Hepatocyte (in vitro differentiated cells): ENCODE data around the gene TBC1D8. TPM values are rescaled to one million over a fixed set of nuclear protein-coding genes. Genes with fewer than 3 reads are reported as not detected.
A peak's percentile ranks its signal among the peaks of the same experiment; 100 is the strongest.

ENCODE experiments used
- DNase-seq: peaks from one replicate; pipeline ENCODE4 v3.0.0-alpha.2; 2016; ENCODE audit warnings: low spot score
- H2AFZ ChIP-seq: fragments of 200-600 bp; sonication (generic); 2 replicates; pipeline ENCODE4 v1.6.0; 2016; ENCODE audit warnings: antibody characterized with exemption, mild to moderate bottlenecking
- H3K27ac ChIP-seq: fragments of 200-600 bp; sonication (generic); 2 replicates; pipeline ENCODE4 v1.5.1; 2016; ENCODE audit warnings: mild to moderate bottlenecking
- H3K27me3 ChIP-seq: fragments of 200-600 bp; sonication (generic); 2 replicates; pipeline ENCODE4 v1.6.1; 2016
- H3K36me3 ChIP-seq: fragments of 200-600 bp; sonication (generic); replicated peaks from 2 replicates; pipeline ENCODE4 v1.5.1; 2016; ENCODE audit warnings: low read depth; ENCODE audit not compliant: insufficient read depth
- H3K4me1 ChIP-seq: fragments of 200-600 bp; sonication (generic); 2 replicates; pipeline ENCODE4 v1.5.1; 2016; ENCODE audit warnings: mild to moderate bottlenecking, moderate library complexity; ENCODE audit not compliant: insufficient read depth
- H3K4me2 ChIP-seq: fragments of 200-600 bp; sonication (generic); 2 replicates; pipeline ENCODE4 v1.6.0; 2016
- H3K4me3 ChIP-seq: fragments of 200-600 bp; sonication (generic); 2 replicates; pipeline ENCODE4 v1.5.1; 2016; ENCODE audit warnings: mild to moderate bottlenecking
- H3K79me2 ChIP-seq: fragments of 200-600 bp; sonication (generic); 2 replicates; pipeline ENCODE4 v1.6.0; 2017; ENCODE audit warnings: mild to moderate bottlenecking
- H3K9me2 ChIP-seq: fragments of 200-600 bp; sonication (generic); replicated peaks from 2 replicates; pipeline ENCODE4 v1.6.0; 2017; ENCODE audit warnings: mild to moderate bottlenecking; ENCODE audit not compliant: insufficient read depth
- H3K9me3 ChIP-seq: fragments of 200-600 bp; sonication (generic); 2 replicates; pipeline ENCODE4 v1.5.1; 2016; ENCODE audit warnings: low read depth, mild to moderate bottlenecking
- H4K20me1 ChIP-seq: fragments of 200-600 bp; sonication (generic); 2 replicates; pipeline ENCODE4 v1.6.0; 2016; ENCODE audit warnings: mild to moderate bottlenecking; ENCODE audit not compliant: insufficient read depth, poor library complexity, severe bottlenecking
- EZH2 ChIP-seq: fragments of 200-600 bp; sonication (generic); IDR thresholded peaks from 2 replicates; pipeline ENCODE4 v1.6.1; 2016; ENCODE audit warnings: antibody characterized with exemption, mild to moderate bottlenecking, borderline replicate concordance
- EZH2phosphoT487 ChIP-seq: fragments of 200-600 bp; sonication (generic); IDR thresholded peaks from one replicate; pipeline ENCODE4 v1.6.1; 2018; ENCODE audit warnings: antibody characterized with exemption, mild to moderate bottlenecking, low read depth, moderate library complexity; ENCODE audit not compliant: unreplicated experiment, severe bottlenecking
- WGBS: methylation state at CpG from one replicate; pipeline ENCODE4 v1.1.6; 2016; ENCODE audit warnings: low lambda C conversion rate; ENCODE audit errors: missing lambda C conversion rate; 5-methylcytosine and 5-hydroxymethylcytosine counted together
- polyA plus RNA-seq: library from polyadenylated mRNA; unstranded; fragments of >200 nt; fragmentation: Nextera tagmentation; extraction: Ambion mirVana; gene quantifications from 2 replicates; pipeline ENCODE4 v1.2.1, GENCODE V29; 2016
- total RNA-seq: library from RNA; depleted of rRNA; stranded (reverse); fragments of >200 nt; gene quantifications from 2 replicates; pipeline ENCODE4 v1.2.3, GENCODE V29; 2014
- TF ChIP-seq, protein P1 (sequence below): fragments of 200-600 bp; sonication (generic); IDR thresholded peaks from 2 replicates; pipeline ENCODE4 v1.5.1; 2016; ENCODE audit warnings: antibody characterized with exemption, mild to moderate bottlenecking; ENCODE audit not compliant: poor library complexity

TBC1D8 gene
- total and polyA plus RNA-seq, 2 experiments from 2014 or later = 10.1 to 15.8 TPM

DNA sequence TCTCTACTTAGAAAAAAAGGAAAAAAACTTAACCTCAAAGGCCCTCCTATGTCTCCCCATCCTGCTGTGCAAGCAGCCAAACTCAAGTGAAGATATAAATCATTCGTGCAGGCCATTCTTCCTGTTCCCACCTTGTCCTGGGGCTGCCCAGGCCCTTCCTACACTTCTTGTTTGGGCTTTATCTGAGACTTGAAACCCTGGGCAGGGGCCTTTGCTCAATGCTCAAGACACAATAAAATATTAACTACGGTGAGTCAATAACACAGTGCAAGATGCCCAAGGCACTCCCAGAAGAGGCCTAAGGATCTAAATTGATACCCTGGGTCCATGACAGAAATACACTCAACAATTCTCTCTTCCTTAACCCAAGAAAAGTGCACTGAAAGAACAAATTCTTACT is 67.6 kb downstream of the TBC1D8 start:
- peak; percentile 14 for DNase-seq
- Histone ChIP-seq H3K27ac (peak overlapping the region; percentile 17), H4K20me1 (no peaks in the 10 kb centered on the region), H2AFZ (no peak overlapping the region), H3K9me3 (no peaks in the 10 kb centered on the region), H3K36me3 (no peaks in the 10 kb centered on the region), H3K9me2 (no peaks in the 10 kb centered on the region), H3K79me2 (no peaks in the 10 kb centered on the region), H3K4me2 (no peak overlapping the region), H3K4me1 (no peaks in the 10 kb centered on the region), H3K27me3 (no peaks in the 10 kb centered on the region), H3K4me3 (no peak overlapping the region)
- WGBS = 77% methylated on average over 2 of the region's 2 CpGs
- TF ChIP-seq EZH2 = no peak
- no peak for TF ChIP-seq EZH2phosphoT487
- TF ChIP-seq, protein P1, sequence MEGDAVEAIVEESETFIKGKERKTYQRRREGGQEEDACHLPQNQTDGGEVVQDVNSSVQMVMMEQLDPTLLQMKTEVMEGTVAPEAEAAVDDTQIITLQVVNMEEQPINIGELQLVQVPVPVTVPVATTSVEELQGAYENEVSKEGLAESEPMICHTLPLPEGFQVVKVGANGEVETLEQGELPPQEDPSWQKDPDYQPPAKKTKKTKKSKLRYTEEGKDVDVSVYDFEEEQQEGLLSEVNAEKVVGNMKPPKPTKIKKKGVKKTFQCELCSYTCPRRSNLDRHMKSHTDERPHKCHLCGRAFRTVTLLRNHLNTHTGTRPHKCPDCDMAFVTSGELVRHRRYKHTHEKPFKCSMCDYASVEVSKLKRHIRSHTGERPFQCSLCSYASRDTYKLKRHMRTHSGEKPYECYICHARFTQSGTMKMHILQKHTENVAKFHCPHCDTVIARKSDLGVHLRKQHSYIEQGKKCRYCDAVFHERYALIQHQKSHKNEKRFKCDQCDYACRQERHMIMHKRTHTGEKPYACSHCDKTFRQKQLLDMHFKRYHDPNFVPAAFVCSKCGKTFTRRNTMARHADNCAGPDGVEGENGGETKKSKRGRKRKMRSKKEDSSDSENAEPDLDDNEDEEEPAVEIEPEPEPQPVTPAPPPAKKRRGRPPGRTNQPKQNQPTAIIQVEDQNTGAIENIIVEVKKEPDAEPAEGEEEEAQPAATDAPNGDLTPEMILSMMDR = no peak

DNA sequence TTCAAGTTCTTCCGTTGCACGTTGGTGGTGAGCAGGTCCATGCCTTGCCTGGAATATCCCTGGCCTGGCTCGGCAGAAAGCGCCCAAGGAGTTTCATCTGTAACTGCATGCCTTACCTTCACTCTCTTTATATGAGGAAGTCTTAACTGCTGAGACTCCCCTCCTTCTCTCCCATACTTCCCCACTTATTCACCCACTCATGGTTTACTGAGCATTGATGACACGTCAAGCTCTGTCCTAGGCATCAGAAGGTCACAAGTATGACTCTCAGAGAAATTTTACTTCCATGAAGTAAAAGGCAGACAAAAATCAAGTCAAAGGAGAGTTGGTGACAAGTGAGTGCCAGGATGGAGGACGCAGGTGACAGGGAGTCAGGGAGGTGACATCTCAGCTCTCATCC is 68.2 kb downstream of the TBC1D8 start:
- Histone ChIP-seq H2AFZ (no peak overlapping the region), H3K4me1 (no peaks in the 10 kb centered on the region), H3K9me2 (no peaks in the 10 kb centered on the region), H3K4me3 (no peak overlapping the region), H3K27ac (peak overlapping the region; percentile 17), H3K4me2 (no peak overlapping the region), H4K20me1 (no peaks in the 10 kb centered on the region), H3K79me2 (no peaks in the 10 kb centered on the region), H3K27me3 (no peaks in the 10 kb centered on the region), H3K9me3 (no peaks in the 10 kb centered on the region), H3K36me3 (no peaks in the 10 kb centered on the region)
- TF ChIP-seq, protein P1 = no peak
- TF ChIP-seq EZH2phosphoT487 (no peak), EZH2 (no peak)
- DNase-seq = no peak
- WGBS = 95% methylated on average over 6 of the region's 6 CpGs

DNA sequence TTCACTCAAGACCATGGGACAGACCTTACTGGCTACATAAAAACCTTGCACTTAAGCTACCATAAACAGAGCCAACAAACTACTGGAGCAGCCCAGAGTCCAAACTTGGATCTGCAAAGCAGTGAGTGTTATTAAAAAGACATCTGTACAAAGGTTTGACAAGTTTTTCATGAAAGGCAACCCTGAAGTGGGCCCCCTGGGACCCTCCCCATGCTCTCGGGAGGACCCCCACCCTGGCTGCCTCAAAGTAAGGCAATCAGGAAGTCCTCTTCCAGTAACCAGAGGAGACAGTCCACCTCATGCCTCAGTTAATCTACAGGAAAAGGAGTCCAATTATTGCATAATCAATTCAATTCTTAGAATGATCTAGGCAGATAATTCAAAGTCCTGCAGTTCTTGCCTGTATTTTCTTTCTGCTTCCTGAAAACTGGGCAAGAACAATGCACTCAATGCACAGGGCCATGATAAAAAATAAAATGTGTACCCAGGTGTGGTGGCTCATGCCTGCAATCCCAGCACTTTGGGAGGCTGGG is 69.7 kb downstream of the TBC1D8 start:
- DNase-seq = no peak
- H3K27ac ChIP-seq = peak overlapping the region; percentile 81
- no peaks in the 10 kb centered on the region for H3K4me1 ChIP-seq
- 80% methylated on average over 1 of the region's 1 CpG for WGBS
- H3K27me3 ChIP-seq = no peaks in the 10 kb centered on the region
- no peaks in the 10 kb centered on the region for H3K36me3 ChIP-seq
- no peak overlapping the region for H3K4me3 ChIP-seq
- no peaks in the 10 kb centered on the region for H3K9me3 ChIP-seq
- H2AFZ ChIP-seq = no peak overlapping the region
- H3K9me2 ChIP-seq = no peaks in the 10 kb centered on the region
- H3K4me2 ChIP-seq = no peak overlapping the region
- TF ChIP-seq EZH2 (no peak), EZH2phosphoT487 (no peak)
- TF ChIP-seq, protein P1 = no peak
- H4K20me1 ChIP-seq = no peaks in the 10 kb centered on the region
- no peaks in the 10 kb centered on the region for H3K79me2 ChIP-seq
